Gastrocnemius medialis (tissue), 4 donors: ENCODE measurements around the gene CTSD.

Experiments used
- CTCF ChIP-seq, 5 experiments: fragments of 450-650 bp in 3 of 5; fragments of 200-600 bp in 2 of 5; sonication (generic) in 2 of 5; IDR thresholded peaks in 4 of 5; conservative IDR thresholded peaks in 1 of 5; 1 replicate in 4 of 5; 2 replicates in 1 of 5; pipeline ENCODE4 v1.5.1; 2016 to 2019; ENCODE audit warnings: antibody characterized with exemption in 5 of 5, mild to moderate bottlenecking in 3 of 5, moderate library complexity in 3 of 5
- POLR2A ChIP-seq, 2 donors: fragments of 450-650 bp; IDR thresholded peaks; one replicate each; pipeline ENCODE4 v1.6.1; 2017; ENCODE audit warnings: antibody characterized with exemption in 2 of 2, mild to moderate bottlenecking in 2 of 2, moderate library complexity in 2 of 2

GRCh38 chr11:1763336-1763795, 361 bp downstream of the CTSD start:
- TF ChIP-seq CTCF (IDR thresholded peaks at IDR 0.05 in 4 of 5, conservative IDR thresholded peaks at IDR 0.05 in 1 of 5): no peak
- TF ChIP-seq POLR2A (IDR thresholded peaks at IDR 0.05): no peak
